ENCODE results near the gene TTLL4. TPM values are rescaled to one million over a fixed set of nuclear protein-coding genes. Genes with fewer than 3 reads are reported as not detected.

TTLL4 gene
- total and polyA plus RNA-seq, 2 of the 8 experiments (the other 6 are each of a cell fraction or from before 2014, with no cell fraction given) = 71.1 to 105 TPM

DNA sequence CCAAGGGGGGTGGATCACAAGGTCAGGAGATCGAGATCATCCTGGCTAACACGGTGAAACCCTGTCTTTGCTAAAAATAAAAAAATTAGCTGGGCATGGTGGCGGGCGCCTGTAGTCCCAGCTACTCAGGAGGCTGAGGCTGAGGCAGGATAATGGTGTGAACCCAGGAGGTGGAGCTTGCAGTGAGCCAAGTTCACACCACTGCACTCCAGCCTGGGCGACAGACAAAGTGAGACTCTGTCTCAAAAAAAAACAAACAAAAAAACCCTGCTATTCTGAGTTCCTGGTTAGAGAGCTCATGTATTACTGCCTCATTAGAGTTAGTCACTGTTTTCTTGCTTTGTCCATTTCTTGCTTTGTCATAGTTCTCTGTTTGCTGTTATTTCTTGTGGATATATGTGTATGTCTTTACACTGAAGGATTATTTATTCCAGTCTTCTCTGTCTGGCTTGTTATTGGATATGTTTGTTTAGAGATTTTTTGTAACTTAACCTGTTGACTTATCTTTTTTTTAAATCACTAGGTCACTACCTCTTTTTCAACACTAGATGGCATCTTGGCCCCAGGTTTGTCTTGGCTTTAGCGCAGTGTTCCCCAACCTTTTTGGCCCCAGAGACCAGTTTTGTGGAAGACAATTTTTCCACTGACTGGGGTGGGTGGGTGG is 17.0 kb downstream of the TTLL4 start:
- no peak overlapping the region for H2BK20ac ChIP-seq (ENCODE audit: low read length)
- H3K4me2 ChIP-seq (ENCODE audit: insufficient read depth in 1 of 2, low read depth in 2 of 2, low read length in 2 of 2) = no peak overlapping the region
- no peak overlapping the region for H3K23ac ChIP-seq (ENCODE audit: insufficient read length)
- H3K36me3 ChIP-seq (ENCODE audit: control insufficient read depth in 2 of 4, insufficient read depth in 4 of 4, low read length in 3 of 4) = peaks cover 0 to 5% (median 0%) of the 10 kb centered on the region in 4 experiments; a peak in 1 of 8 replicates
- no peaks in the 10 kb centered on the region for H3K27me3 ChIP-seq (replicated peaks in 1 of 4; ENCODE audit: control insufficient read depth in 3 of 4, extremely low read depth in 1 of 4, insufficient read depth in 3 of 4, low read length in 3 of 4)
- H3K27ac ChIP-seq (ENCODE audit: low read depth, low read length) = no peak overlapping the region
- ChIA-PET POLR2A (ENCODE audit: partially characterized antibody) (interaction anchor here (0.9 kb wide), 1 partner anchor 17 kb away, joined by 3 read pairs; no protein-coding TSS in a partner anchor), CTCF (ENCODE audit: partially characterized antibody) (interaction anchor here (0.6 to 5.6 kb wide), 32 partner anchors 9 to 734 kb away, joined by 3 to 83 read pairs (median 4); partner anchors contain the start of genes BCS1L, TTLL4, WNT10A and ZNF142)
- H4K5ac ChIP-seq (ENCODE audit: insufficient read length, low read depth, low read length) = no peak overlapping the region
- H2BK12ac ChIP-seq (ENCODE audit: low read depth, low read length) = no peak overlapping the region
- no peak overlapping the region for H3K14ac ChIP-seq (ENCODE audit: insufficient read length)
- TF ChIP-seq CHD1 (IDR thresholded peaks at IDR 0.05; ENCODE audit: low read depth, low read length) (no peak), CEBPB (IDR thresholded peaks at IDR 0.05; ENCODE audit: low read depth, low read length) (no peak), BRCA1 (IDR thresholded peaks at IDR 0.05; ENCODE audit: low read depth, low read length) (no peak), RAD21 (IDR thresholded peaks at IDR 0.05 in 1 of 2, conservative IDR thresholded peaks at IDR 0.05 in 1 of 2; ENCODE audit: low read depth in 2 of 2, low read length in 2 of 2) (peak; percentile 74 to 75)
- TF ChIP-seq, protein P1, sequence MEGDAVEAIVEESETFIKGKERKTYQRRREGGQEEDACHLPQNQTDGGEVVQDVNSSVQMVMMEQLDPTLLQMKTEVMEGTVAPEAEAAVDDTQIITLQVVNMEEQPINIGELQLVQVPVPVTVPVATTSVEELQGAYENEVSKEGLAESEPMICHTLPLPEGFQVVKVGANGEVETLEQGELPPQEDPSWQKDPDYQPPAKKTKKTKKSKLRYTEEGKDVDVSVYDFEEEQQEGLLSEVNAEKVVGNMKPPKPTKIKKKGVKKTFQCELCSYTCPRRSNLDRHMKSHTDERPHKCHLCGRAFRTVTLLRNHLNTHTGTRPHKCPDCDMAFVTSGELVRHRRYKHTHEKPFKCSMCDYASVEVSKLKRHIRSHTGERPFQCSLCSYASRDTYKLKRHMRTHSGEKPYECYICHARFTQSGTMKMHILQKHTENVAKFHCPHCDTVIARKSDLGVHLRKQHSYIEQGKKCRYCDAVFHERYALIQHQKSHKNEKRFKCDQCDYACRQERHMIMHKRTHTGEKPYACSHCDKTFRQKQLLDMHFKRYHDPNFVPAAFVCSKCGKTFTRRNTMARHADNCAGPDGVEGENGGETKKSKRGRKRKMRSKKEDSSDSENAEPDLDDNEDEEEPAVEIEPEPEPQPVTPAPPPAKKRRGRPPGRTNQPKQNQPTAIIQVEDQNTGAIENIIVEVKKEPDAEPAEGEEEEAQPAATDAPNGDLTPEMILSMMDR (IDR thresholded peaks at IDR 0.05; ENCODE audit: control extremely low read depth in 1 of 3, insufficient read depth in 1 of 3, low read depth in 1 of 3, low read length in 3 of 3) = peak in 2 of 3 experiments; percentile 61 to 63; a peak in 3 of 4 replicates
- 0 out of 2 replicates have a peak, but pooled peaks cover 2% of the 10 kb centered on the region for H3K23me2 ChIP-seq (ENCODE audit: low read depth, low read length)
- H3K79me2 ChIP-seq (ENCODE audit: control insufficient read depth in 1 of 2, insufficient read depth in 2 of 2, low read length in 2 of 2) = peaks cover 0 to 70% of the 10 kb centered on the region in 2 experiments
- no peaks in the 10 kb centered on the region for H4K20me1 ChIP-seq (replicated peaks in 1 of 2; ENCODE audit: control insufficient read depth in 1 of 2, insufficient read depth in 2 of 2, low read length in 2 of 2)
- H2AK5ac ChIP-seq (ENCODE audit: low read depth, low read length) = no peak overlapping the region
- DNase-seq (ENCODE audit: low read depth in 1 of 2, low spot score in 2 of 2) (no peak), FAIRE-seq (no peak)
- peaks cover 0 to 3% of the 10 kb centered on the region in 2 experiments; a peak in 1 of 4 replicates for H3K9me3 ChIP-seq (ENCODE audit: insufficient read depth in 2 of 2, low read depth in 1 of 2, low read length in 1 of 2)
- H4K91ac ChIP-seq (replicated peaks; ENCODE audit: insufficient read length, low read length) = no peak overlapping the region
- no peak overlapping the region for H3K9ac ChIP-seq (replicated peaks in 1 of 4; ENCODE audit: extremely low read depth in 1 of 4, low read depth in 3 of 4, low read length in 3 of 4)
- no peak overlapping the region for H3K56ac ChIP-seq (replicated peaks; ENCODE audit: insufficient read length, low read depth, low read length)
- WGBS, 2 experiments (ENCODE audit: extremely low coverage in 1 of 2, insufficient coverage in 1 of 2, insufficient read length in 1 of 2, insufficient replicate concordance in 2 of 2, low coverage in 1 of 2, low lambda C conversion rate in 2 of 2, missing lambda C conversion rate in 1 of 2) = 95% methylated on average over 6 of the region's 6 CpGs; no CpG with 5 or more reads in 1 of the 2 experiments
- H2BK5ac ChIP-seq (ENCODE audit: low read depth, low read length) = no peak overlapping the region
- H4K8ac ChIP-seq (ENCODE audit: extremely low read depth, insufficient read depth, low read length) = no peak overlapping the region
- H3K4me3 ChIP-seq (ENCODE audit: extremely low read depth in 1 of 4, insufficient read depth in 2 of 4, low read depth in 3 of 4, low read length in 4 of 4) = no peak overlapping the region
- peaks cover 10% of the 10 kb centered on the region; the same call in 1 of the 2 replicates for H3K79me1 ChIP-seq (ENCODE audit: low read depth, low read length)
- peaks cover 0 to 12% (median 6%) of the 10 kb centered on the region in 4 experiments; a peak in 5 of 7 replicates for H3K4me1 ChIP-seq (replicated peaks in 1 of 4; ENCODE audit: control insufficient read depth in 3 of 4, insufficient read depth in 4 of 4, low read length in 3 of 4)
- H3K18ac ChIP-seq (ENCODE audit: extremely low read depth, low read length) = no peak overlapping the region
- no peak overlapping the region for H2AFZ ChIP-seq (ENCODE audit: low read length)
- H3K4ac ChIP-seq (replicated peaks; ENCODE audit: insufficient read length, low read depth, low read length) = no peak overlapping the region
- no peak overlapping the region for H2BK120ac ChIP-seq (replicated peaks; ENCODE audit: low read depth, low read length)
- H2BK15ac ChIP-seq (ENCODE audit: low read length) = no peak overlapping the region

All from H1 (cell line).